DOHH2 (cell line): ENCODE results near the gene SEC63.

Experiments used
- H3F3A ChIP-seq: fragments of 200-600 bp; sonication (generic), shearing (Covaris generic); 2 replicates; pipeline ENCODE4 v1.6.0; 2016; ENCODE audit warnings: antibody characterized with exemption, mild to moderate bottlenecking; ENCODE audit not compliant: control insufficient read depth, insufficient read depth
- H3K27ac ChIP-seq: fragments of 200-600 bp; sonication (generic); 2 replicates; pipeline ENCODE4 v1.5.1; 2014; ENCODE audit warnings: low read depth, mild to moderate bottlenecking, low read length, moderate library complexity
- H3K27me3 ChIP-seq: fragments of 200-600 bp; sonication (generic); 2 replicates; pipeline ENCODE4 v1.6.1; 2014; ENCODE audit warnings: mild to moderate bottlenecking, low read length, mixed read lengths; ENCODE audit not compliant: control insufficient read depth
- H3K36me3 ChIP-seq: fragments of 200-600 bp; sonication (generic); 2 replicates; pipeline ENCODE4 v1.6.1; 2014; ENCODE audit warnings: mild to moderate bottlenecking, low read length, moderate library complexity, mixed read lengths; ENCODE audit not compliant: control insufficient read depth
- H3K4me1 ChIP-seq: fragments of 200-600 bp; sonication (generic); 2 replicates; pipeline ENCODE4 v1.6.1; 2014; ENCODE audit warnings: mild to moderate bottlenecking, low read length, mixed read lengths; ENCODE audit not compliant: control insufficient read depth
- H3K4me2 ChIP-seq: fragments of 200-600 bp; sonication (generic); 2 replicates; pipeline ENCODE4 v1.6.0; 2014; ENCODE audit warnings: mild to moderate bottlenecking, low read length, moderate library complexity
- H3K4me3 ChIP-seq: fragments of 200-600 bp; sonication (generic); 2 replicates; pipeline ENCODE4 v1.5.1; 2014; ENCODE audit warnings: mild to moderate bottlenecking, low read length, mixed read lengths
- H3K79me2 ChIP-seq: fragments of 200-600 bp; sonication (generic); 2 replicates; pipeline ENCODE4 v1.6.1; 2014; ENCODE audit warnings: mild to moderate bottlenecking, low read length, mixed read lengths; ENCODE audit not compliant: control insufficient read depth
- H3K9me2 ChIP-seq: fragments of 200-600 bp; sonication (generic); replicated peaks from 2 replicates; pipeline ENCODE4 v1.6.1; 2014; ENCODE audit warnings: mild to moderate bottlenecking, low read length, mixed read lengths; ENCODE audit not compliant: control insufficient read depth
- H3K9me3 ChIP-seq: fragments of 200-600 bp; sonication (generic); 2 replicates; pipeline ENCODE4 v1.6.1; 2014; ENCODE audit warnings: antibody characterized with exemption, low read length, mixed read lengths; ENCODE audit not compliant: control insufficient read depth, insufficient read depth
- H4K20me1 ChIP-seq: fragments of 200-600 bp; sonication (generic); 2 replicates; pipeline ENCODE4 v1.6.0; 2014; ENCODE audit warnings: low read depth, mild to moderate bottlenecking, antibody characterized with exemption, low read length, moderate library complexity; ENCODE audit not compliant: control insufficient read depth, insufficient read depth
- EZH2phosphoT487 ChIP-seq: fragments of 200-600 bp; sonication (generic); IDR thresholded peaks from 2 replicates; pipeline ENCODE4 v1.6.1; 2017; ENCODE audit warnings: borderline replicate concordance, mild to moderate bottlenecking, antibody characterized with exemption, low read length, moderate library complexity, mixed read lengths
- TF ChIP-seq, protein P1 (sequence below): fragments of 200-600 bp; sonication (generic); IDR thresholded peaks from one replicate; pipeline ENCODE4 v1.5.1; 2014; ENCODE audit warnings: antibody characterized with exemption, mild to moderate bottlenecking, low read depth, low read length; ENCODE audit not compliant: poor library complexity, severe bottlenecking

SEC63 gene

GRCh38 chr6:107832151-107833056, 125.6 kb downstream of the SEC63 start:
- H3K27ac ChIP-seq: no peak overlapping the region
- no peaks in the 10 kb centered on the region for H3K27me3 ChIP-seq
- H3F3A ChIP-seq: no peaks in the 10 kb centered on the region
- no peaks in the 10 kb centered on the region for H3K9me2 ChIP-seq
- H3K79me2 ChIP-seq: no peaks in the 10 kb centered on the region
- H3K4me2 ChIP-seq: no peak overlapping the region
- no peaks in the 10 kb centered on the region for H4K20me1 ChIP-seq
- H3K36me3 ChIP-seq: no peaks in the 10 kb centered on the region
- TF ChIP-seq, protein P1, sequence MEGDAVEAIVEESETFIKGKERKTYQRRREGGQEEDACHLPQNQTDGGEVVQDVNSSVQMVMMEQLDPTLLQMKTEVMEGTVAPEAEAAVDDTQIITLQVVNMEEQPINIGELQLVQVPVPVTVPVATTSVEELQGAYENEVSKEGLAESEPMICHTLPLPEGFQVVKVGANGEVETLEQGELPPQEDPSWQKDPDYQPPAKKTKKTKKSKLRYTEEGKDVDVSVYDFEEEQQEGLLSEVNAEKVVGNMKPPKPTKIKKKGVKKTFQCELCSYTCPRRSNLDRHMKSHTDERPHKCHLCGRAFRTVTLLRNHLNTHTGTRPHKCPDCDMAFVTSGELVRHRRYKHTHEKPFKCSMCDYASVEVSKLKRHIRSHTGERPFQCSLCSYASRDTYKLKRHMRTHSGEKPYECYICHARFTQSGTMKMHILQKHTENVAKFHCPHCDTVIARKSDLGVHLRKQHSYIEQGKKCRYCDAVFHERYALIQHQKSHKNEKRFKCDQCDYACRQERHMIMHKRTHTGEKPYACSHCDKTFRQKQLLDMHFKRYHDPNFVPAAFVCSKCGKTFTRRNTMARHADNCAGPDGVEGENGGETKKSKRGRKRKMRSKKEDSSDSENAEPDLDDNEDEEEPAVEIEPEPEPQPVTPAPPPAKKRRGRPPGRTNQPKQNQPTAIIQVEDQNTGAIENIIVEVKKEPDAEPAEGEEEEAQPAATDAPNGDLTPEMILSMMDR: no peak
- no peak for TF ChIP-seq EZH2phosphoT487
- no peaks in the 10 kb centered on the region for H3K9me3 ChIP-seq
- H3K4me3 ChIP-seq: no peak overlapping the region
- H3K4me1 ChIP-seq: no peaks in the 10 kb centered on the region

DNA sequence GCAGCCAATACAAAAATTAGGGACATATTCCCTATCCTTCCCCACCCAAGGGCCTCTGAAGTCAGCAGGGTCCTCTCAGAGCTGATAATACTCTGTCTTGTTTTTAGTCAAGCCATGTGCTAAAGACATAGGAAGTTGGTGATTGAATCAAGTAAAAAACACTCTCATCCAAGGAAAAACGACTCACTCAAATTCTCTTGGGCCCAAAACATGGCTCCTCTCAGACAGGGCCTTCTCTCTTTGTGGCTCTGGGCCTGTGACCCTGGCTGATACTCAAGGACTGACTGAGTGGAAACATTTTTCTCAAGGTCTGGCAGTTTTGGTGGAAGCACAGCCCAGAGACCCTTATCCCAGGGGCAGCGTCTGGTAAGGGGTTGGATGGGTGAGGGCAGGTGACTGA, 127.9 kb downstream of the SEC63 start:
- TF ChIP-seq EZH2phosphoT487: no peak
- TF ChIP-seq, protein P1: no peak
- Histone ChIP-seq H3K27me3 (peaks cover under 1% of the 10 kb centered on the region; the same call in 1 of the 2 replicates), H3K9me2 (no peaks in the 10 kb centered on the region), H3F3A (no peaks in the 10 kb centered on the region), H3K27ac (no peak overlapping the region), H3K4me3 (no peak overlapping the region), H3K36me3 (no peaks in the 10 kb centered on the region), H3K4me1 (no peaks in the 10 kb centered on the region), H3K79me2 (no peaks in the 10 kb centered on the region), H3K9me3 (no peaks in the 10 kb centered on the region), H4K20me1 (no peaks in the 10 kb centered on the region), H3K4me2 (no peak overlapping the region)

DNA sequence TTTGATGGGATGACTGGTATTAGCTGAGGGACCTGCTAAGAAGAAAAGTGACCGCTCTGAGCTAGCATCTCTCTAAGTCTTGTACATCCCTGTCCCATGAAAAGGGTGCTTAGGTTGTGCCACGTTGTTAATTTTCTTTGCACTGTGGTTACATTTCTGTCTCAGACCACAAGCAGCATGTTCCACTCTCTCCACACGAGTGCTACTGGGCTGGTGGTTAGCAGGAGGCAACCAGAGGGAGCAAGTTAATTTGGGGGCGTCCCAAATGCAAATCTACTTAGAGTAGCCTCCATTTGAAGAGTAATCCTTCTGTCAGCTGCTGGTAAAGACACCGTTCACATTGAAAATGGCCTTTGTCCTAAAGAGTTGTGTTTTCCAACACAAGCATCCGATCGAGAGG, 130.5 kb downstream of the SEC63 start:
- no peaks in the 10 kb centered on the region for H3K36me3 ChIP-seq
- H3K79me2 ChIP-seq: no peaks in the 10 kb centered on the region
- H3K4me3 ChIP-seq: no peak overlapping the region

More for the DNA sequence above, 130.5 kb downstream of the SEC63 start:
- TF ChIP-seq EZH2phosphoT487: no peak
- TF ChIP-seq, protein P1: no peak
- H3K4me2 ChIP-seq: no peak overlapping the region
- no peak overlapping the region for H3K27ac ChIP-seq
- H3F3A ChIP-seq: no peaks in the 10 kb centered on the region
- peaks cover 25% of the 10 kb centered on the region for H3K27me3 ChIP-seq
- no peaks in the 10 kb centered on the region for H3K9me2 ChIP-seq
- H3K9me3 ChIP-seq: no peaks in the 10 kb centered on the region
- H4K20me1 ChIP-seq: no peaks in the 10 kb centered on the region
- peaks cover 16% of the 10 kb centered on the region for H3K4me1 ChIP-seq
